GM19193 (cell line): Measurements from ENCODE around the gene IL36A.

Experiments
- POLR2A ChIP-seq: IDR thresholded peaks from 4 replicates; pipeline ENCODE4 v1.6.1; 2011; ENCODE audit not compliant: insufficient read depth, insufficient read length; ENCODE audit errors: extremely low read depth

Gene IL36A

GRCh38 chr2:113025737-113026136 lies 20.5 kb downstream of the IL36A start:
- no peak for TF ChIP-seq POLR2A

- TF ChIP-seq POLR2A = no peak
These were observed 22.4 kb downstream of the IL36A start for GRCh38 chr2:113027691-113028090.

GRCh38 chr2:113028112-113028511 lies 22.9 kb downstream of the IL36A start:
- no peak for TF ChIP-seq POLR2A

GRCh38 chr2:113032737-113033136 lies 27.5 kb downstream of the IL36A start:
- TF ChIP-seq POLR2A = no peak

GRCh38 chr2:113034016-113034415 lies 28.8 kb downstream of the IL36A start:
- TF ChIP-seq POLR2A = no peak

- no peak for TF ChIP-seq POLR2A
These were observed 31.5 kb downstream of the IL36A start for GRCh38 chr2:113036763-113037162.

- TF ChIP-seq POLR2A = no peak
These were observed 33.0 kb downstream of the IL36A start for GRCh38 chr2:113038291-113038690.

GRCh38 chr2:113039158-113039557 lies 33.9 kb downstream of the IL36A start:
- no peak for TF ChIP-seq POLR2A

GRCh38 chr2:113039719-113040118 lies 34.5 kb downstream of the IL36A start:
- no peak for TF ChIP-seq POLR2A

GRCh38 chr2:113041871-113042270 lies 36.6 kb downstream of the IL36A start:
- no peak for TF ChIP-seq POLR2A

- no peak for TF ChIP-seq POLR2A
These were observed 41.2 kb downstream of the IL36A start for GRCh38 chr2:113046465-113046864.

GRCh38 chr2:113050921-113051895 lies 45.9 kb downstream of the IL36A start:
- no peak for TF ChIP-seq POLR2A

- no peak for TF ChIP-seq POLR2A
These were observed 47.2 kb downstream of the IL36A start, which contains the start of gene IL36B for GRCh38 chr2:113052396-113052917. TSS of gene IL36B (minus strand) at chr2:113052867.

GRCh38 chr2:113053666-113054065 lies 48.4 kb downstream of the IL36A start:
- TF ChIP-seq POLR2A = no peak

GRCh38 chr2:113054066-113054465 lies 48.8 kb downstream of the IL36A start:
- no peak for TF ChIP-seq POLR2A

- no peak for TF ChIP-seq POLR2A
These were observed 51.3 kb downstream of the IL36A start for GRCh38 chr2:113056521-113056920.
